Testis (tissue), 2 donors: Measurements from ENCODE around the gene DHPS.

ENCODE experiments used
- CTCF ChIP-seq, 3 experiments: fragments of 450-650 bp in 2 of 3; fragments of 200-600 bp in 1 of 3; sonication (generic) in 1 of 3; IDR thresholded peaks; one replicate each; pipeline ENCODE4 v1.5.1; 2016 to 2019; ENCODE audit warnings: antibody characterized with exemption in 3 of 3, mild to moderate bottlenecking in 2 of 3, moderate library complexity in 1 of 3
- POLR2A ChIP-seq: fragments of 450-650 bp; IDR thresholded peaks from one replicate; pipeline ENCODE4 v1.6.1; 2017; ENCODE audit warnings: antibody characterized with exemption, mild to moderate bottlenecking, moderate library complexity

DNA sequence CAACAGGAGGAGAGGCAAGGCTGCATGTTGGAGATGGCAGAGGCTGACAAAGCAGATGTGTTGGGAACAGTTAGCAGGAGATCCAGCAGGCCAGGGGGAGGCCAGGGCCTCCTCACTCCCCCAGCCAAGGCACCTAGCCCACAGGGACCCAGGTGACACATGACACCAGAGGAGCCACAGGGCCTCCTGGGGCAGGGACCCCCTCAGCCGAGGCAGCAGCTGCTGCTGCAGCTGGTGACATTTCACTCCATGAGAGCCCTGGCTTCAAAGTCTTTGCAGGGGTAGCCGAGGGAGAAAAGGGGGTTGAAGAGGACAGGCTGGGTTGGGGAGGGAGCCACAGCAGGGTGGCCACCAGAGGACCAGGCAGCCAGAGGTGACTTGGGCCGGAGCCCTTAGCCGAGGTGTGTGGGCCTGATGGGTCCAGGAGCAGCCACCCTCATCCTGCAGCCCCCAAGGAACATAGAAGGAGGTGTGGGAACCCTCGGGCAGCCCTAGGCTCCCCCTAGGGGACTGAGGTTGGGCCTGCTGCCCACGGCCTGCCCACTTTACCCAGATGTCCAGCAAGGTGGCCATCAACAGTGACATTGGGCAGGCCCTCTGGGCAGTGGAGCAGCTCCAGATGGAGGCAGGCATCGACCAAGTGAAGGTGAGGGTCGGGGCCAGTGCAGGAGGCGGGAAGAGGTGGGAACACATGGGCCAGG lies 6.0 kb upstream of the DHPS start, which contains the start of gene GNG14:
- TF ChIP-seq POLR2A (no peak), CTCF (IDR thresholded peaks at IDR 0.05) (no peak)
